ENCODE measurements around the gene PPP1R3G. TPM values are rescaled to one million over a fixed set of nuclear protein-coding genes. Genes with fewer than 3 reads are reported as not detected.
A peak's percentile ranks its signal among the peaks of the same experiment; 100 is the strongest.

Gene PPP1R3G
- total RNA-seq, 2 donors from 2014 or later, result 1.5 to 1.7 TPM

- intact Hi-C loops (cut with DNase I), result no loop called here
- no peak for DNase-seq (ENCODE audit: low spot score)
- H3K36me3 ChIP-seq, result no peaks in the 10 kb centered on the region
- no peaks in the 10 kb centered on the region for H3K9me3 ChIP-seq
- H3K4me3 ChIP-seq, result no peak overlapping the region
- 42% methylated on average over 2 of the region's 2 CpGs for WGBS
- no peaks in the 10 kb centered on the region for H3K4me1 ChIP-seq (replicated peaks)
- TF ChIP-seq POLR2A (IDR thresholded peaks at IDR 0.05) (no peak), CTCF (IDR thresholded peaks at IDR 0.05) (no peak), POLR2AphosphoS5 (IDR thresholded peaks at IDR 0.05) (peak; percentile 20)
- no peak overlapping the region for H3K27ac ChIP-seq
- H3K27me3 ChIP-seq (replicated peaks; ENCODE audit: insufficient read depth), result no peaks in the 10 kb centered on the region
Measured at GRCh38 chr6:5133943-5134342, 48.8 kb downstream of the PPP1R3G start.

GRCh38 chr6:5135788-5136376 is 50.7 kb downstream of the PPP1R3G start:
- Histone ChIP-seq H3K27me3 (replicated peaks; ENCODE audit: insufficient read depth) (no peaks in the 10 kb centered on the region), H3K27ac (no peak overlapping the region), H3K4me3 (no peak overlapping the region), H3K36me3 (no peaks in the 10 kb centered on the region), H3K4me1 (replicated peaks) (no peaks in the 10 kb centered on the region), H3K9me3 (no peaks in the 10 kb centered on the region)
- no peak for TF ChIP-seq POLR2AphosphoS5 (IDR thresholded peaks at IDR 0.05)
- TF ChIP-seq CTCF (IDR thresholded peaks at IDR 0.05), result peak in 1 of 4 experiments; percentile 20
- no peak for DNase-seq (ENCODE audit: low spot score)
- intact Hi-C loops (cut with DNase I), result no loop called here
- 78% methylated on average over 9 of the region's 9 CpGs for WGBS

- intact Hi-C loops (cut with DNase I), result no loop called here
- WGBS, result 94% methylated on average over 8 of the region's 8 CpGs
Measured at GRCh38 chr6:5136851-5137250, 51.7 kb downstream of the PPP1R3G start.

More at GRCh38 chr6:5136851-5137250, 51.7 kb downstream of the PPP1R3G start:
- Histone ChIP-seq H3K27ac (no peak overlapping the region), H3K4me1 (replicated peaks) (no peaks in the 10 kb centered on the region), H3K9me3 (no peaks in the 10 kb centered on the region), H3K4me3 (no peak overlapping the region), H3K27me3 (replicated peaks; ENCODE audit: insufficient read depth) (no peaks in the 10 kb centered on the region), H3K36me3 (no peaks in the 10 kb centered on the region)
- DNase-seq (ENCODE audit: low spot score), result no peak
- TF ChIP-seq CTCF (IDR thresholded peaks at IDR 0.05) (no peak), POLR2AphosphoS5 (IDR thresholded peaks at IDR 0.05) (no peak), POLR2A (IDR thresholded peaks at IDR 0.05) (no peak)

Other genes with a start within 250 kb of the PPP1R3G start
- gene RPP40, start 81.3 kb upstream of the PPP1R3G start, total RNA-seq, result 1 to 10 TPM; 4.1 to 5.5 TPM
- gene LYRM4, start 175.6 kb downstream of the PPP1R3G start, total RNA-seq, result 10 to 100 TPM; 21.4 to 23.7 TPM
- gene FARS2, start 176.2 kb downstream of the PPP1R3G start, total RNA-seq, result 10 to 100 TPM; 11.6 to 19.5 TPM